T-helper 1 cell (primary cell): Measurements from ENCODE around the gene ID3.

Experiments
- DNase-seq, 5 donors: peaks; one replicate each; pipeline ENCODE4 v3.0.0-alpha.2; 2012 to 2020

The ID3 gene

GRCh38 chr1:23564529-23565122, 5.3 kb upstream of the ID3 start:
- no peak for DNase-seq

GRCh38 chr1:23563755-23564374, 4.6 kb upstream of the ID3 start:
- no peak for DNase-seq

GRCh38 chr1:23563003-23563402, 3.7 kb upstream of the ID3 start:
- DNase-seq: no peak

- peak in 2 of 5 donors; percentile 26 to 31 for DNase-seq
Observed at GRCh38 chr1:23562137-23562876, 3.0 kb upstream of the ID3 start.

- no peak for DNase-seq
Observed at GRCh38 chr1:23561813-23562100, 2.5 kb upstream of the ID3 start.

- no peak for DNase-seq
Observed at GRCh38 chr1:23561076-23561812, 1.9 kb upstream of the ID3 start.

GRCh38 chr1:23559985-23560741, 862 bp upstream of the ID3 start:
- no peak for DNase-seq

- no peak for DNase-seq
Observed at GRCh38 chr1:23558872-23559135, 497 bp downstream of the ID3 start.

- DNase-seq: peak in 2 of 5 donors; percentile 25 to 29
Observed at GRCh38 chr1:23558140-23558871, 995 bp downstream of the ID3 start.

GRCh38 chr1:23557471-23558124, 1.7 kb downstream of the ID3 start:
- DNase-seq: peak in 1 of 5 donors; percentile 23

GRCh38 chr1:23556635-23557470, 2.4 kb downstream of the ID3 start:
- DNase-seq: no peak

- no peak for DNase-seq
Observed at GRCh38 chr1:23555986-23556634, 3.2 kb downstream of the ID3 start.

GRCh38 chr1:23555270-23555985, 3.9 kb downstream of the ID3 start:
- no peak for DNase-seq

- peak; percentile 79 to 88 (median 82) for DNase-seq
Observed at GRCh38 chr1:23554481-23555269, 4.6 kb downstream of the ID3 start.

- DNase-seq: no peak
Observed at GRCh38 chr1:23554127-23554480, 5.2 kb downstream of the ID3 start.

- no peak for DNase-seq
Observed at GRCh38 chr1:23553231-23554126, 5.8 kb downstream of the ID3 start.

GRCh38 chr1:23551849-23552248, 7.5 kb downstream of the ID3 start:
- DNase-seq: no peak

GRCh38 chr1:23548704-23549143, 10.6 kb downstream of the ID3 start:
- no peak for DNase-seq
